Lung (tissue), 12 donors: ENCODE data around the gene CAAP1. TPM values are rescaled to one million over a fixed set of nuclear protein-coding genes. Genes with fewer than 3 reads are reported as not detected.

Experiments
- ATAC-seq: fragments of 200-7000 bp; cut with Tn5 transposase; one replicate; pipeline ENCODE4 v1.9.1; 2020; ENCODE audit warnings: moderate number of reproducible peaks; ENCODE audit not compliant: insufficient read depth, low FRiP score
- DNase-seq, 3 donors: peaks; one replicate each; pipeline ENCODE4 v3.0.0-alpha.2; 2013 to 2017
- H3K27ac ChIP-seq, 2 donors: one replicate each; pipeline ENCODE4 v1.5.1; 2013; ENCODE audit warnings: mild to moderate bottlenecking in 2 of 2, moderate library complexity in 2 of 2, control low read depth in 1 of 2, inconsistent platforms in 1 of 2, low read depth in 1 of 2, low read length in 1 of 2
- H3K27me3 ChIP-seq, 3 donors: one replicate each; pipeline ENCODE4 v1.5.1; 2013; ENCODE audit warnings: low read length in 2 of 3; ENCODE audit not compliant: control insufficient read depth in 3 of 3, insufficient read depth in 3 of 3
- H3K36me3 ChIP-seq, 4 donors: one replicate each; pipeline ENCODE4 v1.5.1; 2013; ENCODE audit warnings: low read length in 4 of 4, mild to moderate bottlenecking in 1 of 4, moderate library complexity in 1 of 4; ENCODE audit not compliant: control insufficient read depth in 4 of 4, insufficient read depth in 4 of 4
- H3K4me1 ChIP-seq, 5 donors: one replicate each; pipeline ENCODE4 v1.5.1; 2013; ENCODE audit warnings: low read length in 5 of 5, mild to moderate bottlenecking in 2 of 5, moderate library complexity in 1 of 5; ENCODE audit not compliant: control insufficient read depth in 5 of 5, insufficient read depth in 5 of 5
- H3K4me3 ChIP-seq: one replicate; pipeline ENCODE4 v1.5.1; 2013; ENCODE audit warnings: mild to moderate bottlenecking, control low read depth, moderate library complexity
- H3K9ac ChIP-seq, 2 donors: one replicate each; pipeline ENCODE4 v1.5.1; 2013; ENCODE audit warnings: low read length in 2 of 2, control low read depth in 1 of 2; ENCODE audit not compliant: insufficient read depth in 1 of 2
- H3K9me3 ChIP-seq, 4 donors: one replicate each; pipeline ENCODE4 v1.5.1; 2013; ENCODE audit warnings: low read length in 3 of 4, mild to moderate bottlenecking in 1 of 4, moderate library complexity in 1 of 4; ENCODE audit not compliant: control insufficient read depth in 4 of 4, insufficient read depth in 3 of 4
- WGBS, 2 donors: extraction: QIAGEN DNeasy Blood & Tissue Kit; methylation state at CpG; one replicate each; pipeline ENCODE4 v1.1.7; 2013; 5-methylcytosine and 5-hydroxymethylcytosine counted together
- polyA plus RNA-seq, 2 donors: library from polyadenylated mRNA; stranded (reverse); fragments of 200-250 nt; gene quantifications; one replicate each; pipeline ENCODE4 v1.2.1, GENCODE V29; 2013
- total RNA-seq, 2 donors: library from RNA; depleted of rRNA in 1 of 2; stranded (reverse); fragments of >200 nt in 1 of 2; gene quantifications; one replicate each; pipeline ENCODE4 v1.2.1, GENCODE V29; 2014 to 2021
- TF ChIP-seq, protein P1 (sequence below): IDR thresholded peaks from 2 replicates; pipeline ENCODE4 v1.5.1; 2012; ENCODE audit warnings: mild to moderate bottlenecking; ENCODE audit errors: control extremely low read depth, extremely low read depth
- donor health status: control.
- donor health status: control.
- donor health status: Bipolar disorder and iron deficiency.
- donor health status: healthy.
- donor health status: DM: yes; HTN: yes; CAD: no.

CAAP1 gene
- total and polyA plus RNA-seq, 4 donors, result 10.0 to 28.5 (median 11.5) TPM

DNA sequence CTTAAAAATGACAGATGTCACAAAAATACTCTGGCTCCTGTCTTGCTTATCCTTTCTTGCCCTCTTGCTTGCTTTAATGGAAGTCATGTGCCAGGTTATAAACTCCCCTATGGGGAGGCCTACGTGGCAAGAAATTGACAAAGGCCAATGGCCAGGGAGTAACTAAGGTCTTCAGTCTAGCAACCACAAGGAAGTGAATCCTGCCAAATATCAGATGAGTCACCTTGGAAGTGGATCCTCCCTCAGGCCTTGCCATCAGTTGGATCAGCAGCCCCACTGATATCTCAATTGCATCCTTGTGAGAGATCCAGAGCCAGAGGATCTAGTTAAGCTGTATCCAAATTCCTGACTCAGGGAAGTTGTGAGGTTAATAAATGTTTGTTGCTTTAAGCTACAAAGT is 82.8 kb downstream of the CAAP1 start:
- 82 to 96% methylated on average over 1 of the region's 1 CpG for WGBS, 2 donors
- H3K4me1 ChIP-seq, result no peaks in the 10 kb centered on the region
- no peak overlapping the region for H3K9ac ChIP-seq
- no peak overlapping the region for H3K27ac ChIP-seq
- TF ChIP-seq, protein P1, sequence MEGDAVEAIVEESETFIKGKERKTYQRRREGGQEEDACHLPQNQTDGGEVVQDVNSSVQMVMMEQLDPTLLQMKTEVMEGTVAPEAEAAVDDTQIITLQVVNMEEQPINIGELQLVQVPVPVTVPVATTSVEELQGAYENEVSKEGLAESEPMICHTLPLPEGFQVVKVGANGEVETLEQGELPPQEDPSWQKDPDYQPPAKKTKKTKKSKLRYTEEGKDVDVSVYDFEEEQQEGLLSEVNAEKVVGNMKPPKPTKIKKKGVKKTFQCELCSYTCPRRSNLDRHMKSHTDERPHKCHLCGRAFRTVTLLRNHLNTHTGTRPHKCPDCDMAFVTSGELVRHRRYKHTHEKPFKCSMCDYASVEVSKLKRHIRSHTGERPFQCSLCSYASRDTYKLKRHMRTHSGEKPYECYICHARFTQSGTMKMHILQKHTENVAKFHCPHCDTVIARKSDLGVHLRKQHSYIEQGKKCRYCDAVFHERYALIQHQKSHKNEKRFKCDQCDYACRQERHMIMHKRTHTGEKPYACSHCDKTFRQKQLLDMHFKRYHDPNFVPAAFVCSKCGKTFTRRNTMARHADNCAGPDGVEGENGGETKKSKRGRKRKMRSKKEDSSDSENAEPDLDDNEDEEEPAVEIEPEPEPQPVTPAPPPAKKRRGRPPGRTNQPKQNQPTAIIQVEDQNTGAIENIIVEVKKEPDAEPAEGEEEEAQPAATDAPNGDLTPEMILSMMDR, result no peak
- H3K36me3 ChIP-seq, result no peaks in the 10 kb centered on the region
- no peaks in the 10 kb centered on the region for H3K27me3 ChIP-seq
- H3K4me3 ChIP-seq, result no peak overlapping the region
- no peak for ATAC-seq
- DNase-seq, result no peak
- no peaks in the 10 kb centered on the region for H3K9me3 ChIP-seq

DNA sequence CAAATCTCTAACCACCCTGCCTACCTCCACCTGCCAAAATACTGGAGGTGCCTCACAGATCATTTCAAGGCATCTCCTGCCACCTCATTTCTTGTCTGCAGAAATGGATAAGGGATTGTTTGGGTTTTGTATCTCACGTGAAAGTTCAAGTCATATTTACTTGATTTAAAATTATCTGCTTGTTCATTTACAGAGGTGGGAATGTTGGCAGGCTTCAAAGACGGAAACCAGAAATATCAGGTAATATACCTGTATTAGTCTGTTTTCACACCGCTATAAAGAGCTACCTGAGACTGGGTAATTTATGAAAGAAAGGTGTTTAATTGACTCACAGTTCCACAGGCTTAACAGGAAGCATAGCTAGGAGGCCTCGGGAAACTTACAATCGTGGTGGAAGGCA is 85.4 kb downstream of the CAAP1 start:
- Histone ChIP-seq H3K4me1 (no peaks in the 10 kb centered on the region), H3K36me3 (no peaks in the 10 kb centered on the region), H3K27me3 (no peaks in the 10 kb centered on the region), H3K9me3 (no peaks in the 10 kb centered on the region), H3K27ac (no peak overlapping the region), H3K9ac (no peak overlapping the region), H3K4me3 (no peak overlapping the region)
- 67 to 77% methylated on average over 5 of the region's 5 CpGs for WGBS, 2 donors
- DNase-seq, result no peak
- TF ChIP-seq, protein P1, result no peak
- ATAC-seq, result no peak

GRCh38 chr9:26802921-26803320 is 89.7 kb downstream of the CAAP1 start:
- no peaks in the 10 kb centered on the region for H3K36me3 ChIP-seq
- DNase-seq (no peak), ATAC-seq (no peak)
- H3K4me3 ChIP-seq, result no peak overlapping the region
- TF ChIP-seq, protein P1, result no peak
- no peak overlapping the region for H3K9ac ChIP-seq
- peaks cover 0 to 6% (median 0%) of the 10 kb centered on the region in 5 donors for H3K4me1 ChIP-seq
- WGBS, 2 donors, result 87 to 90% methylated on average over 2 of the region's 2 CpGs
- no peaks in the 10 kb centered on the region for H3K27me3 ChIP-seq
- no peaks in the 10 kb centered on the region for H3K9me3 ChIP-seq
- no peak overlapping the region for H3K27ac ChIP-seq

DNA sequence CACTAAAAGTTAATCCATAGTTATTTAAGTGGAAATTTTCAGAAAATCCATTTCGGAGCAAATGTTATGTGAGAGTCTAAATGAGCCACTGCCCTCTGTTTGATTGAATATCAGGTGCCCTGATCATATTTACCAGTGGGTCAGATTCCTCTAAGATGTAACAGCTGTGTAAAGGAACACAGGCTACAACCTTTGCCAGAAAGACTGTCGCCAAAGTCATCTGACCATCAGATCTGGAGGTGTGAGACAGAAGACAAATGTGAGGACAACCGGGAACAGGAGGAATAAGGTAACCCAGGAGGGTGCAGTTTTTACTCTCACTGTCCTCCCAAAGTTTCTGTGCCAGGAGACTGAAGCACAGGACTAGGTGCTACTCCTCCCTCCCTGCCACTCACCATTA is 90.8 kb downstream of the CAAP1 start:
- TF ChIP-seq, protein P1, result no peak
- DNase-seq, result no peak
- no peak overlapping the region for H3K4me3 ChIP-seq
- ATAC-seq, result no peak
- no peaks in the 10 kb centered on the region for H3K27me3 ChIP-seq
- 81 to 82% methylated on average over 3 of the region's 3 CpGs for WGBS, 2 donors
- peaks cover 0 to 6% (median 0%) of the 10 kb centered on the region in 5 donors for H3K4me1 ChIP-seq
- H3K9me3 ChIP-seq, result no peaks in the 10 kb centered on the region
- H3K9ac ChIP-seq, result no peak overlapping the region
- H3K36me3 ChIP-seq, result no peaks in the 10 kb centered on the region
- H3K27ac ChIP-seq, result no peak overlapping the region
